T-helper 2 cell treated with Interferon-gamma antibody and Interleukin-4, amounts not matched to agents 100 ng/mL and 5 ng/mL, for 36 hours (primary cell): ENCODE data around the gene IGFL1. TPM values are rescaled to one million over a fixed set of nuclear protein-coding genes. Genes with fewer than 3 reads are reported as not detected.
"Not testable (repeated sequence)": the region's sequence is repeated elsewhere in the genome, so short reads cannot be mapped to it uniquely, and the experiment has no call there.

ENCODE experiments used
- intact Hi-C: fragments of 100-400 bp; cut with micrococcal nuclease; formaldehyde crosslinking; loops from one replicate; pipeline ENCODE4 v1.15.1; 2023
- total RNA-seq: library from RNA; stranded (reverse); gene quantifications from 2 replicates; pipeline ENCODE4 v1.2.3, GENCODE V29; 2022

The IGFL1 gene
- total RNA-seq, 1 donor from 2014 or later = not detected

- intact Hi-C loops = no loop called here
These were observed 7.4 kb upstream of the IGFL1 start for GRCh38 chr19:46221981-46222610.

DNA sequence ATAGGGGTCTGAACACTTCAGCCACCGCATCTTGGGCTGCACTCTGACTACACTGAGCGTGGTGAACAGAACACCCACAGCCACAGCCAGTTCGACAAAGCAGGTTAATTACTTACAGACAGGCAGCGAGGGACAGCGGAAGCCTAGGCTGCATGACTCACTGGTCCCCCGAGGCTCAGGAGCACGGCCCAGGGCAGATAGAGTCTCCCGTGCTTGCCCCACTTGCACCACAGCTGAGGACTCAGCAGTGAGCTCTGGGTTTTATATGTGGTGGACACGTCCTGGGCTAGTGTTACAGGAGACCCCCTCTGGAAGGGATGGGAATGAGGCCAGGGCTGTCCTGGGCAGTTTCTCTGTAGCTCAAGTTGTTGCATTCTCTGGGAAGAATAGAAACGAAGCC, 5.8 kb upstream of the IGFL1 start:
- intact Hi-C loops = not testable (repeated sequence)

DNA sequence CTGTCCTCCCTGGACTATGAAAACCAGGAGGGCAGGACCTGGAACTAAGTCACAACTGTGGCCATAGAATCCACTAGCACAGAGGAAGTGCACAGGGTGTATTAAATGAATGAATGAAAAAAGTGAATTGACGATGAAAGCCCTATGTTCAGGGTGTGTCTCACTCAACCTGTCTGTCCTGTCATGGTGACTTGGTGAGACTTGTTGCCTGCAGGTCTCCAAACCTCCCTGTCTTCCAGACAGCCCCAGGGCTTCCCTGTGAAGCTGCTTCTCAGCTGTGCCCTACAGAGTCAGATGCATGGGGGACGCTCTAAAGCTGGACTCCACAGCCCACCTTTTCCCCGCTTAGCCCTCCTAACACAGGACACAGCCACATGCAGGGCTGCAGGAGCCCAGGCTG, 4.8 kb upstream of the IGFL1 start:
- intact Hi-C loops = no loop called here

- intact Hi-C loops = no loop called here
These were observed 4.0 kb upstream of the IGFL1 start for GRCh38 chr19:46225558-46226004.

DNA sequence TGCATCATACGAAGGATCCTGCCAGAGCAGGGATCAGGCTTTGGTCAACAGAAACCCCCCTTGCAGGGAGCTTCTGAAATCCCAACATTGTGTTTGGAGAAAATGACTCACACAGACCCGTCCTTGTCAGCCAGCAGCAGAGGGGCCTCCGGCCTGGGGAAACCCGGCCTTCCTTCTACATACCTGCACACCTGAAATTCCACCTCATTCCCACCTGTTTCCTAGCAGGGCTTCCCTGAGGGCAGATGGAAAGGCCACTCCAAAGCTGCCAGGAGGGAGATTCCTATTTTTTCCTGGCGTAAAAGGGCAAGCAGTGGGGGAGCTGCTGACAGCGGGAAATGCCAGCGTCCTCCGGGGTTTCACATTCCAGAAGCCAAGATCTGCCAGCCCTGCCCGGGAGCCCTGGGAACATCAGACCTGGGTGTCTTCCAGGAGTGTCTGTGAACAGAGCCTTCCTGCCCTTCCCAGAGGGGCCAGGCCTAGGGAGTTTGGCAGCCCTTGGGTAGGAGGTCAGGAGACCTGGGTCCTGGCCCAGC, 3.0 kb upstream of the IGFL1 start:
- intact Hi-C loops = no loop called here

DNA sequence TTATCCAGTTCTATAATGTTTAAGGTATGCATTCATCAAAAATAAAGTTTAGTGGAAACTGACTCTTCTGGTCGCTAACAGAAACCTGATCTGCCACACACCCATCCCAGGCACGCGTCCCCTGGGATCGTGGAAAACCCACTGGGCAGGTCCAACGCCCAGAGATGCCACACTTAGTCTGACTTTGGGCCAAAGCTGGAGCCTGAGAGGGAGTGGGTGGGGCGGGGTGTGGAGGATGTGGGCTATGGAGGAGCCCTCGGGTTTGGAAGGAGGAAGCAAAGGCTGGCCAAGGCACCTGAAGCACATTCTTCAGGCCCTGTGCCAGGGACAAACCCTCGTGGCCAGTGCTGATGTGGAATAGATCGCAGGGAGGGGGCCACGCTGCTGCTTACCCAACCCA, 2.5 kb downstream of the IGFL1 start:
- intact Hi-C loops = no loop called here

DNA sequence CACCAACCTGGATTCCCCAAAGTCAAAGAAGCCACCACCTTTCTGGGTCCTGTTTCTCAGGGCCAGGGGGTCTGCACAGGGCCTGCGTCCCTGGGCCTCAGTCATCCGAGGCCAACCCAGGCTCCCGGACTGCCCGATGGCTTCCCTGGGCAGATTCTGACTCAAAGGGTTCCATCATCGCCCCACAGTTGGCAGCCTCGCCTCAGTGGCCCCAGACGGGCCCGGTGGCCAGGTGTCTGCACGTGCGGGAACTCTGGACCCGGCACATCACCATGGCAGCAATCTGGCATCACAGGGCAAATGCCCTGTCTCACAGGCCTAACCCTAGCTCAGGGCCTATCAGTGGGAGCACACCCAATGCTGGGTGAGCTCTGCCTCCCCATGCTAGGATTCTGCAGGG, 2.9 kb downstream of the IGFL1 start:
- intact Hi-C loops = no loop called here

DNA sequence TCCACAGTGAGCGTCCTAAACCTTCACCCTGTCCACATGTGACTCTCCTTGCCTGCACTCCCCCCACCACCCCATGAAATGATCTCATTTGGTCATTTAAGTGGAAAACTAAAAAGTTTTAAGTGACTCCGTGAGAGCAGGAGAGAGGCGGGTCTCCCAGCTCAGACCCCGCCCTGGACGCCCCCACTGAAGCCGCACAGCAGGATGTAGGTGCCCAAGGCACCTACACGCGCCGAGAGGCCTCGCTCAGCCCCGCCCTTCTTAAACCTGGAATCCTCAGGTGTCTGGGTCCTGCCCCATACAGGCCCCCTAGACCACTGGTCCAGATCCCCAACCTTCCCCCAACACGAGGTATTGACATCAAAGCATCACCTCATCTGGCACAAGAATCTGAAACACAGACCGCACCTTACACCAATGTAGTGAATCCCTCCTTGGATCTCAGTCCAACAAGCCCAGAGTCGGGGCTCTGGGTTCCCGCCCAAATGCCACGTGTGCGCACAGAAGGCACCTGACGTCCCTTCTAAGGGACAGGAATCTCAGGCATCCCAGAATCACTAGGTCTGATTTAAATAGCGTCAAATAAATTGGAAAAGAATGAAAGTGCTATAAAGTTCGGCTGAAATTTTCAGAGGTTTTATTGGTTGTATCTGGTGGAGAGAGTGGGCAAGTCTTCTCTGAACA, 3.5 kb downstream of the IGFL1 start:
- intact Hi-C loops = no loop called here

GRCh38 chr19:46233871-46234270, 4.3 kb downstream of the IGFL1 start:
- intact Hi-C loops = not testable (repeated sequence)

- intact Hi-C loops = not testable (repeated sequence)
These were observed 8.6 kb downstream of the IGFL1 start for GRCh38 chr19:46238141-46238540.

DNA sequence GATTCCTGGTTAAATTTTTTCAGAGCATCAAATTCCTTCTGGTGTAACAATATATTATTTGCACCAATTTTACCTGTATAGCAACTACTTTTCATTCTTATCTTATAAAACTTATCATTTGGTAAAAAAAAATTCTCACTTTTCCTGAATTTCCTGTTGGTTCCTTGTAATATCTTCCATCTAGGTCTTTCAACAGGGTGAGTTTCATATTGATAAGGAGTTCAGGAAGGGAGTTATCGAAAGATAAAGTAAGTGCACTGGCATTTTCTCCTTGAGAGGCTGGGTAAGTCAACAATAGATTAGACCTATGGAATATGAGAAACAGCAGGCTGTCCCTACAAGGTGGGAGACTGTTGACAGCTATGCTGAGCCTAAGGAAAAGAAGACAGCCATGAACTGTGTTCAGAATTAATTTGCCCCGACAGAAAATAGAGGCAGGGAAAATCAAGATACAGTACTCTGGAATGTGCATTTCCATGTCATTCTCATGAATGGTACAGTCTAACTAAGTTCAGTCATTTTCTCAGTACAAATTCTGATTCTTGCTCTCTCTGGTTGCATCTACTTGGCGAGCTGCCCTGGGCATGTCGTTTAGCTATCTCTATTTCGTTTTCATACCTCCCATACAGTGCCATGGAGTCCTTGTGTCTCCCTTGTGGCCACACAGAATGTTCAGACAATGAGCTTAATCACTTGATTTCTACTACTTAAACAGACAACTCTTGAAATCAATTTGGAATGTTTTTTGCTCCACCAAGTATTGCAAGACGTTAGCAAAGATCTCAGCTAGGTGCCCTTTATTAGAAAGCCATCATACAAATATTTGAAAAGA, 9.9 kb downstream of the IGFL1 start:
- intact Hi-C loops = no loop called here

DNA sequence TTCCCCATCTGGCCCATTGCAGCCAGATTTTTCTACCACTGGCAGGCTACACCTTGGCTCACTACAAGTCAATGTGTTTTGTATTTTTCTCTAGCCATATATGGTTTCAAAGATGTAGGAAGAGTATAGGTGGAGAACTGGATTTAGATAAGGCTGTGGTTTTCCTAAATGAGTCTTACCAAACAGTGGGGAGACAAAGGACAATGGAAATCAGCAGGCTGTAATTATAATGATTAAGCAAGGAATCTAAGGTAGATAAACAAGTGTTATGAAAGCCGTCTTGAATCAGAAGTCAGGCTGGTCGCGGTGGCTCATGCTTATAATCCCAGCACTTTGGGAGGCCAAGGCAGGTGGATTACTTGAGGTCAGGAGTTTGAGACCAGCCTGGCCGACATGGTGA, 11.2 kb downstream of the IGFL1 start:
- intact Hi-C loops = no loop called here

- intact Hi-C loops = no loop called here
These were observed 12.1 kb downstream of the IGFL1 start for GRCh38 chr19:46241626-46242025.

DNA sequence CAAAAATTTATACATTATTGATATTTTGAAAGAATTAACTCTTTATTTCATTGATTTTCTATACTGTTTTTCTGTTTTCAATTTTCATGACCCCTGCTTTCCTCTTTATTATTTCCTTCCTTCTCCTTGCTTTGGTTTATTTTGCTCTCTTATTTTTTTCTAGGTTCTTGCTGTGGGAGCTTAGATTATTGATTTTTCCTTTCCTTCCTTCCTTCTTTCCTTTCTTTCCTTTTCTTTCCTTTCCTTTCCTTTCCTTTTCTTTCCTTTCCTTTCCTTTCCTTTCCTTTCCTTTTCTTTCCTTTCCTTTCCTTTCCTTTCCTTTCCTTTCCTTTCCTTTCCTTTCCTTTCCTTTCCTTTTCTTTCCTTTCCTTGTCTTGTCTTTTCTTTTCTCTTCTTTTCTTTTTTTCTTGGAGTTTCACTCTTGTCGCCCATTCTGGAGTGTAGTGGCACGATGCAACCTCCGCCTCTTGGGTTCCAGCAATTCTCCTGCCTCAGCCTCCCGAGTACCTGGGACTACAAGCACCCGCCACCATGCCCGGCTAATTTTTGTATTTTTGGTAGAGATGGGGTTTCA, 13.6 kb downstream of the IGFL1 start:
- intact Hi-C loops = not testable (repeated sequence)

DNA sequence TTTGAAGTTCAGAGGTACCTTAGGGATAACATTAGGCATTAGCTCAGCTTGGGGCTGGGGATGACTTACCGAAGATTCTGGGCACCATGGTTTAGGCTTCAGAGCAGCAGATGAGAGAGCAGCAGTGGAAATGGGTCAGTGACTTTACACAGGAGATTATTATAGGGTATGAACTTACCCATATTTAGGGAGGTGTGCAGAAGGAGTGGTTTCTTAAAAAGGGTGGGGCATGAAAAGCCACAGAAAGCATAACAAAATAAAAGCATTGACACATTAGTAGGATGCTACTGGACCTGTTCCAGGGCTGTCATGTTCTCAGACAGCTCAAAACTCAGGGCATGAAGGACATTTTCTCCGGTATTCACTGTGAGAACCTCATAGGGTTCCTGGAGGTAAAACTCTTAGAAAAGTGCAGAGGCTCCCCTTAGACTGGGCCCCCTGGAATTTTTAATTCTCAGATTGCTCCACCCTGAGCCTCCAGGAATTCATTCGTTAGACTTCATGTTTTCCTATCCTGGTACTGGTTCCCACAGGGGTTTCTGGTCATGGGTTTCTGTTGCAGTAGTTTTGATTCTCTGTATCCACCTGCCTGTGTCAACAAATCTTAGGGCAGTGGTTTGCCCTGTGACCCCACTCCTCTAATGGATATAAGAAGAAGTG, 20.7 kb downstream of the IGFL1 start:
- intact Hi-C loops = no loop called here

DNA sequence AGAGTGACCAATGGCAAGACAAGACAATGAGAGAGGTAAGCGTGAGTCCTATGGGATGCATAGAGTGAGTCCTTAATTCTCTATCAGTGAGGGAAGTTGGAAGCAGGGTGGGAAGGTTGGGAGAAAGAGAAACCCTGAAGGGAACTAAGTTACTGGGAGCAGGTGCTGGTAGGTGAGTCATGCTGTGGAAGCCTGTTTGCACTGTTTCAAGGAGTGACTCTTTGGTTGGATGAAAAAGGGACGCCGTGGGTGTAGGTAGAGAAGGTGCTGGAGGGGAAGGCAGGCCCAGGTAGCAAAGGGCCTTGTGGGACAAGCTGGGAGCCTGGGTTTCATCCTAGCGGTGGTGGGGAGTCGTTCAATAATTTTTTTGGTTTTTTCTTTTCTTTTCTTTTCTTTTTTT, 21.9 kb downstream of the IGFL1 start:
- intact Hi-C loops = no loop called here

DNA sequence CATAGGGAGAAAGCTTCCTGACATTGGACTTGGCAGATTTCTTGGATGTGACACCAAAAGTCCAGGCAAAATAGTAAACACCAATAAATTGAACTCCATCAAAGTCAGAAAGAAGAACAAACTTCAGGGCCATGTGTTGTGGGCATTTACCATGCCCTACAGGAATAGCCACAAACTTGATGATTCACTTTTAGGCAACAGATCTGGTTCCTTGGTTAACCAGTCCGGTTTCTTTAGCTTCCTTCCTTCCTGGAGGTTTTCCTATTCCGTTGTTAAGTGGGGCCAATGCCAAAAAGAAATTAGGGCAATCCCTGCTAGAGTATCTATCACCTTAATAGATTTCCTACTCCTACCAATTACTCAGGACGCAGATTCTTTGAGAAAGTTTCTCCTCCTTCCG, 25.2 kb downstream of the IGFL1 start:
- intact Hi-C loops = no loop called here

DNA sequence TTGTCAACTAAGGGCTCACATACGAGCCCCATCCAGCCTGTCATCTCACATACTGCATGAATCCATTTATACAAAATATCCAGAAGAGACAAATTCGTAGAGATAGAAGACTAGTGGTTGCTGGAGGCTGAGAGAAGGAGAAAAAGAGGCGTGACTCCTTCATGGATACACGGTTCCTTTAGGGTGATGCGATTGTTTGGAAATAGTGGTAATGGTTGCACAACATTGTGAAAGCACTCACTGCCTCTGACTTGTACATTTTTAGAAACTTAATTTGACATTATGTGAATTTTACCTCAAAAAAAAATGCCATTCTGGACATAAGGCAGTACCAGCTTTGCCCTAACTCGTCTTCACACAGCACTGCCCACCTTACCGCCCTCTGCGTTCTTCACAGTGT, 27.3 kb downstream of the IGFL1 start:
- intact Hi-C loops = no loop called here

DNA sequence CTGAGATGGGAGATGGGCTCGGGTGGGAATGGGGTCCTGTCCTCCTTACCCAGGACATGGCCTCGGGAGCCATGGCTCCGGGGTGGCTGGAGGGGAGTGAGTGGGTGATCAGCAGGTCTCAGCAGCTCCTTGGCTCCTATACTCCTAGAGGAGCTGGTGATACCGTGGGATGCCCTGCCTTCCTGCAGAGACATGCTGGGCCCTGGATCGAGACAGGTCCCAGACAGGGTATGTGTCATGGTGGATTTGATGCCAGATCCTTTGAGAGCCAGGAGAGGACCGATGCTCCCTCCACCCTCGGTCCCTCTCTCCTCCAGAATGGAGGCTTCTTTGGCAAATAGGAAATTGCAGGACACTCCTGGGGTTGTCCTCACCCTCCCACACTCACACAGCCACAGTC, 32.0 kb downstream of the IGFL1 start:
- intact Hi-C loops = not testable (repeated sequence)

GRCh38 chr19:46262684-46263296, 33.2 kb downstream of the IGFL1 start:
- intact Hi-C loops = not testable (repeated sequence)

DNA sequence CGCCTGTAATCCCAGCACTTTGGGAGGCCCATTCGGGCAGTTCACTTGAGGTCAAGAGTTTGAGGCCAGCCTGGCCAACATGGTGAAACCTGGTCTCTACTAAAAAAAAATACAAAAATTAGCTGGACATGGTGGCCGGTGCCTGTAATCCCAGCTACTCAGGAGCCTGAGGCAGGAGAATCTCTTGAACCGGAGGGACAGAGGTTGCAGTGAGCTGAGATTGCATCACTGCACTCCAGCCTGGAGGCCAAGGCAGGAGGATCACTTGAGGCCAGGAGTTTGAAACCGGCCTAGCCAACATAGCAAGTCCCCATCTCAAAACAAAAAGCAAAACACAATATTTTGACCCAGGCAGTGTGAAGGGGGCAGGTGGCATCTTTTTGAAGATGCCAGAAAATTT, 35.3 kb downstream of the IGFL1 start:
- intact Hi-C loops = loop anchor here (1.0 to 2.0 kb wide), 4 partner anchors 76 to 236 kb away; no protein-coding TSS in a partner anchor
